CD14-positive monocyte (primary cell): Measurements from ENCODE around the gene ZNF662. TPM values are rescaled to one million over a fixed set of nuclear protein-coding genes. Genes with fewer than 3 reads are reported as not detected.

Experiments used
- DNase-seq, 3 donors: peaks; one replicate each; pipeline ENCODE4 v3.0.0-alpha.2; 2011 to 2022
- H2AFZ ChIP-seq: 2 replicates; pipeline ENCODE4 v1.6.0; 2012; ENCODE audit warnings: mild to moderate bottlenecking, low read depth, low read length, inconsistent platforms; ENCODE audit not compliant: insufficient read depth, poor library complexity, severe bottlenecking
- H3K27ac ChIP-seq, 2 donors: 1 replicate in 1 of 2; 2 replicates in 1 of 2; pipeline ENCODE4 v1.5.1; 2012 to 2013; ENCODE audit warnings: low read length in 2 of 2, control low read depth in 1 of 2, inconsistent platforms in 1 of 2, low read depth in 1 of 2, mild to moderate bottlenecking in 1 of 2
- H3K27me3 ChIP-seq, 2 donors: one replicate each; pipeline versions ENCODE4 v1.6.0 to v1.6.1; 2011 to 2013; ENCODE audit warnings: low read length in 2 of 2; ENCODE audit not compliant: control insufficient read depth in 2 of 2, insufficient read depth in 2 of 2
- H3K36me3 ChIP-seq, 2 donors: replicated peaks in 1 of 2; 1 replicate in 1 of 2; 2 replicates in 1 of 2; pipeline versions ENCODE4 v1.5.1 to v1.6.1; 2012 to 2013; ENCODE audit warnings: low read length in 2 of 2, control low read depth in 1 of 2, inconsistent platforms in 1 of 2, mild to moderate bottlenecking in 1 of 2; ENCODE audit not compliant: insufficient read depth in 2 of 2, control insufficient read depth in 1 of 2
- H3K4me1 ChIP-seq, 2 donors: 1 replicate in 1 of 2; 2 replicates in 1 of 2; pipeline versions ENCODE4 v1.5.1 to v1.6.1; 2012 to 2013; ENCODE audit warnings: low read length in 2 of 2, control low read depth in 1 of 2, inconsistent platforms in 1 of 2, mild to moderate bottlenecking in 1 of 2, moderate library complexity in 1 of 2; ENCODE audit not compliant: insufficient read depth in 2 of 2, control insufficient read depth in 1 of 2
- H3K4me2 ChIP-seq: replicated peaks from 2 replicates; pipeline ENCODE3; 2012; ENCODE audit warnings: low read length, moderate library complexity, mild to moderate bottlenecking; ENCODE audit not compliant: poor library complexity, severe bottlenecking; ENCODE audit errors: extremely low read depth
- H3K4me3 ChIP-seq, 3 experiments: fragments of 200-600 bp in 1 of 3; sonication (generic) in 1 of 3; replicated peaks in 1 of 3; 1 replicate in 2 of 3; 2 replicates in 1 of 3; pipeline ENCODE4 v1.5.1; 2011 to 2013; ENCODE audit warnings: low read length in 3 of 3, mild to moderate bottlenecking in 3 of 3, control low read depth in 2 of 3, low read depth in 2 of 3, inconsistent platforms in 1 of 3, moderate library complexity in 1 of 3
- H3K79me2 ChIP-seq: 2 replicates; pipeline ENCODE4 v1.6.0; 2012; ENCODE audit warnings: mild to moderate bottlenecking, control low read depth, inconsistent platforms, low read length, moderate library complexity; ENCODE audit not compliant: insufficient read depth
- H3K9ac ChIP-seq: 2 replicates; pipeline ENCODE4 v1.6.0; 2017; ENCODE audit warnings: low read length, mild to moderate bottlenecking; ENCODE audit not compliant: insufficient read depth, poor library complexity, severe bottlenecking
- H3K9me3 ChIP-seq, 2 donors: replicated peaks in 1 of 2; 1 replicate in 1 of 2; 2 replicates in 1 of 2; pipeline versions ENCODE4 v1.5.1 to v1.6.1; 2012 to 2013; ENCODE audit warnings: low read length in 2 of 2, control low read depth in 1 of 2; ENCODE audit not compliant: control insufficient read depth in 1 of 2, insufficient read depth in 1 of 2
- H4K20me1 ChIP-seq: 2 replicates; pipeline ENCODE4 v1.6.0; 2012; ENCODE audit warnings: mild to moderate bottlenecking, low read length, control low read depth, moderate library complexity; ENCODE audit not compliant: insufficient read depth
- H3K27ac Mint-ChIP-seq, 7 donors: one replicate each; pipeline ENCODE4 v1.8.0; 2020; ENCODE audit warnings: mild to moderate bottlenecking in 7 of 7, mixed read lengths in 7 of 7, moderate library complexity in 6 of 7, inconsistent platforms in 2 of 7
- H3K27me3 Mint-ChIP-seq, 3 donors: one replicate each; pipeline ENCODE4 v1.8.0; 2021 to 2022; ENCODE audit warnings: low read depth in 3 of 3, mild to moderate bottlenecking in 3 of 3, mixed read lengths in 3 of 3, moderate library complexity in 3 of 3, inconsistent platforms in 1 of 3
- H3K36me3 Mint-ChIP-seq, 2 donors: one replicate each; pipeline ENCODE4 v1.8.0; 2020; ENCODE audit warnings: mixed read lengths in 2 of 2, inconsistent platforms in 1 of 2, mild to moderate bottlenecking in 1 of 2
- H3K4me1 Mint-ChIP-seq: one replicate; pipeline ENCODE4 v1.8.0; 2020; ENCODE audit warnings: mild to moderate bottlenecking, mixed read lengths
- H3K4me3 Mint-ChIP-seq, 2 donors: one replicate each; pipeline ENCODE4 v1.8.0; 2020; ENCODE audit warnings: mild to moderate bottlenecking in 2 of 2, mixed read lengths in 2 of 2, moderate library complexity in 1 of 2
- H3K9me3 Mint-ChIP-seq, 7 donors: one replicate each; pipeline ENCODE4 v1.8.0; 2020 to 2022; ENCODE audit warnings: mixed read lengths in 7 of 7, mild to moderate bottlenecking in 6 of 7, moderate library complexity in 6 of 7, inconsistent platforms in 2 of 7
- CTCF ChIP-seq: fragments of 200-600 bp; IDR thresholded peaks from one replicate; pipeline ENCODE4 v1.8.0; 2022; ENCODE audit warnings: antibody characterized with exemption, mild to moderate bottlenecking
- WGBS: methylation state at CpG from one replicate; pipeline ENCODE4 v1.1.5; 2013; ENCODE audit warnings: missing lambda C conversion rate; ENCODE audit not compliant: insufficient coverage; 5-methylcytosine and 5-hydroxymethylcytosine counted together
- intact Hi-C, 2 donors: fragments of 100-400 bp; cut with micrococcal nuclease; formaldehyde crosslinking; loops; one replicate each; pipeline versions ENCODE4 v1.15.0 to v1.15.1; 2023
- polyA plus RNA-seq, 3 donors: library from polyadenylated mRNA; depleted of rRNA in 1 of 3; unstranded in 2 of 3; stranded (reverse) in 1 of 3; fragments of 300-500 nt in 2 of 3; fragments of >200 nt in 1 of 3; fragmentation: Illumina TruSeq in 2 of 3; gene quantifications; 1 replicate in 2 of 3; 2 replicates in 1 of 3; pipeline ENCODE4 v1.2.3, GENCODE V29; 2012 to 2021

ZNF662 gene
- polyA plus RNA-seq, 3 donors = 0.09 TPM; not detected in 2

- Histone ChIP-seq H3K4me3 (no peak overlapping the region), H3K36me3 (no peaks in the 10 kb centered on the region), H2AFZ (no peak overlapping the region), H3K4me2 (no peak overlapping the region), H3K27ac (no peak overlapping the region), H3K4me1 (peaks cover 4 to 5% of the 10 kb centered on the region in 2 donors), H3K79me2 (no peaks in the 10 kb centered on the region), H4K20me1 (no peaks in the 10 kb centered on the region), H3K9ac (no peak overlapping the region), H3K9me3 (no peaks in the 10 kb centered on the region), H3K27me3 (peaks cover 10 to 16% of the 10 kb centered on the region in 2 donors)
- peaks cover 5% of the 10 kb centered on the region for H3K4me1 Mint-ChIP-seq
- H3K9me3 Mint-ChIP-seq = peaks cover 4 to 29% (median 10%) of the 10 kb centered on the region in 7 donors
- H3K4me3 Mint-ChIP-seq = no peak overlapping the region
- H3K36me3 Mint-ChIP-seq = peaks cover 0 to 8% of the 10 kb centered on the region in 2 donors
- peaks cover 19 to 28% (median 21%) of the 10 kb centered on the region in 3 donors for H3K27me3 Mint-ChIP-seq
- no peak for DNase-seq
- WGBS = 93% methylated on average over 2 of the region's 3 CpGs
- TF ChIP-seq CTCF = no peak
- no peak overlapping the region for H3K27ac Mint-ChIP-seq
- intact Hi-C loops = no loop called here
Observed at GRCh38 chr3:42901073-42901415, 4.9 kb upstream of the ZNF662 start.

- intact Hi-C loops = no loop called here
- Histone ChIP-seq H2AFZ (no peak overlapping the region), H3K9me3 (no peaks in the 10 kb centered on the region), H3K9ac (no peak overlapping the region), H3K36me3 (no peaks in the 10 kb centered on the region), H3K4me2 (no peak overlapping the region), H3K4me3 (no peak overlapping the region), H4K20me1 (no peaks in the 10 kb centered on the region), H3K4me1 (peaks cover 12% of the 10 kb centered on the region in 2 donors), H3K27ac (no peak overlapping the region), H3K27me3 (peaks cover 14 to 26% of the 10 kb centered on the region in 2 donors), H3K79me2 (no peaks in the 10 kb centered on the region)
- peaks cover 14% of the 10 kb centered on the region for H3K4me1 Mint-ChIP-seq
- DNase-seq = no peak
- no peak overlapping the region for H3K4me3 Mint-ChIP-seq
- no CpG with 5 or more reads among the region's 2 CpGs for WGBS
- H3K9me3 Mint-ChIP-seq = peaks cover 4 to 34% (median 14%) of the 10 kb centered on the region in 7 donors
- H3K27me3 Mint-ChIP-seq = peaks cover 31 to 38% (median 32%) of the 10 kb centered on the region in 3 donors
- no peak overlapping the region for H3K27ac Mint-ChIP-seq
- H3K36me3 Mint-ChIP-seq = peaks cover 0 to 11% of the 10 kb centered on the region in 2 donors
- no peak for TF ChIP-seq CTCF
Observed at GRCh38 chr3:42902257-42902656, 3.7 kb upstream of the ZNF662 start.
